H9 (cell line): ENCODE measurements around the gene SNX4. TPM values are rescaled to one million over a fixed set of nuclear protein-coding genes. Genes with fewer than 3 reads are reported as not detected.

Experiments used
- DNase-seq: peaks from one replicate; pipeline ENCODE4 v3.0.0-alpha.2; 2017
- H2AFZ ChIP-seq: one replicate; pipeline ENCODE4 v1.6.1; 2013; ENCODE audit warnings: mild to moderate bottlenecking, low read length, control low read depth, moderate library complexity
- H2AK5ac ChIP-seq: 2 replicates; pipeline ENCODE4 v1.6.1; 2013; ENCODE audit warnings: low read length, control low read depth, mixed read lengths; ENCODE audit not compliant: insufficient read length
- H2BK120ac ChIP-seq: one replicate; pipeline ENCODE4 v1.6.1; 2013; ENCODE audit warnings: low read depth, mild to moderate bottlenecking, low read length, control low read depth, inconsistent platforms; ENCODE audit not compliant: poor library complexity, severe bottlenecking
- H2BK12ac ChIP-seq: 2 replicates; pipeline ENCODE4 v1.6.1; 2013; ENCODE audit warnings: low read length, control low read depth, mixed read lengths, low read depth; ENCODE audit not compliant: insufficient read length
- H2BK15ac ChIP-seq: 2 replicates; pipeline ENCODE4 v1.6.1; 2013; ENCODE audit warnings: low read depth, low read length, control low read depth
- H2BK20ac ChIP-seq: one replicate; pipeline ENCODE4 v1.6.1; 2013; ENCODE audit warnings: low read depth, mild to moderate bottlenecking, low read length, control low read depth, inconsistent platforms; ENCODE audit not compliant: poor library complexity, severe bottlenecking
- H2BK5ac ChIP-seq: 2 replicates; pipeline ENCODE4 v1.6.1; 2013; ENCODE audit warnings: low read length, control low read depth, mixed read lengths; ENCODE audit not compliant: insufficient read length
- H3K14ac ChIP-seq: 2 replicates; pipeline ENCODE4 v1.6.1; 2013; ENCODE audit warnings: low read length, control low read depth; ENCODE audit not compliant: insufficient read depth
- H3K18ac ChIP-seq: 2 replicates; pipeline ENCODE4 v1.6.1; 2013; ENCODE audit warnings: low read depth, mild to moderate bottlenecking, mixed read lengths, low read length, control low read depth; ENCODE audit not compliant: insufficient read length
- H3K23ac ChIP-seq: 2 replicates; pipeline ENCODE4 v1.6.1; 2013; ENCODE audit warnings: low read length, control low read depth, mixed read lengths, low read depth; ENCODE audit not compliant: insufficient read length
- H3K23me2 ChIP-seq: 2 replicates; pipeline ENCODE4 v1.6.1; 2013; ENCODE audit warnings: low read depth, mild to moderate bottlenecking, mixed read lengths, low read length, control low read depth; ENCODE audit not compliant: insufficient read length, poor library complexity, severe bottlenecking
- H3K27ac ChIP-seq: 2 replicates; pipeline ENCODE4 v1.5.1; 2013; ENCODE audit warnings: low read length, control low read depth, mixed read lengths, low read depth; ENCODE audit not compliant: insufficient read length
- H3K27me3 ChIP-seq: 2 replicates; pipeline ENCODE4 v1.6.1; 2013; ENCODE audit warnings: low read length, control low read depth, inconsistent platforms; ENCODE audit not compliant: insufficient read depth
- H3K4ac ChIP-seq: 2 replicates; pipeline ENCODE4 v1.6.1; 2013; ENCODE audit warnings: low read depth, mild to moderate bottlenecking, control low read depth, inconsistent platforms, low read length, moderate library complexity
- H3K4me1 ChIP-seq: 2 replicates; pipeline ENCODE4 v1.6.1; 2013; ENCODE audit warnings: low read length, control low read depth, inconsistent platforms; ENCODE audit not compliant: insufficient read depth
- H3K4me2 ChIP-seq: 2 replicates; pipeline ENCODE4 v1.6.1; 2013; ENCODE audit warnings: low read length, control low read depth, mixed read lengths; ENCODE audit not compliant: insufficient read length, insufficient read depth
- H3K56ac ChIP-seq: 2 replicates; pipeline ENCODE4 v1.6.1; 2013; ENCODE audit warnings: low read depth, mild to moderate bottlenecking, mixed read lengths, low read length, control low read depth; ENCODE audit not compliant: insufficient read length
- H3K79me1 ChIP-seq: 2 replicates; pipeline ENCODE4 v1.6.1; 2013; ENCODE audit warnings: low read depth, mild to moderate bottlenecking, moderate library complexity, low read length, control low read depth, inconsistent platforms; ENCODE audit not compliant: insufficient read depth, poor library complexity, severe bottlenecking
- H3K79me2 ChIP-seq: 2 replicates; pipeline ENCODE4 v1.6.1; 2013; ENCODE audit warnings: low read length, control low read depth, inconsistent platforms; ENCODE audit not compliant: insufficient read depth
- H3K9ac ChIP-seq: 2 replicates; pipeline ENCODE4 v1.6.1; 2013; ENCODE audit warnings: low read length, control low read depth, mixed read lengths; ENCODE audit not compliant: insufficient read length; ENCODE audit errors: extremely low read depth
- H3K9me3 ChIP-seq: one replicate; pipeline ENCODE4 v1.6.1; 2013; ENCODE audit warnings: low read depth, low read length, inconsistent platforms; ENCODE audit not compliant: control insufficient read depth
- H3T11ph ChIP-seq: one replicate; pipeline ENCODE4 v1.6.1; 2013; ENCODE audit warnings: mild to moderate bottlenecking, low read length, control low read depth, inconsistent platforms
- H4K20me1 ChIP-seq: one replicate; pipeline ENCODE4 v1.6.1; 2013; ENCODE audit not compliant: control insufficient read depth, insufficient read length, insufficient read depth
- H4K5ac ChIP-seq: 2 replicates; pipeline ENCODE4 v1.6.1; 2013; ENCODE audit warnings: low read depth, mild to moderate bottlenecking, mixed read lengths, low read length, control low read depth; ENCODE audit not compliant: insufficient read length
- H4K8ac ChIP-seq: replicated peaks from 2 replicates; pipeline ENCODE4 v1.6.1; 2013; ENCODE audit warnings: low read length, control low read depth, mixed read lengths, low read depth; ENCODE audit not compliant: insufficient read length
- H4K91ac ChIP-seq: 2 replicates; pipeline ENCODE4 v1.6.1; 2013; ENCODE audit warnings: low read depth, mild to moderate bottlenecking, moderate library complexity, mixed read lengths, low read length, control low read depth; ENCODE audit not compliant: insufficient read length
- H3K27ac Mint-ChIP-seq, 3 experiments: 2 replicates in 2 of 3; 3 replicates in 1 of 3; pipeline ENCODE4 v1.8.0; 2020 to 2021; ENCODE audit warnings: mixed read lengths in 3 of 3, mild to moderate bottlenecking in 1 of 3, moderate library complexity in 1 of 3
- H3K27me3 Mint-ChIP-seq: 2 replicates; pipeline ENCODE4 v1.8.0; 2021; ENCODE audit warnings: low read depth, mild to moderate bottlenecking, moderate library complexity, mixed read lengths
- H3K36me3 Mint-ChIP-seq, 3 experiments: 2 replicates in 2 of 3; 3 replicates in 1 of 3; pipeline ENCODE4 v1.8.0; 2020 to 2021; ENCODE audit warnings: low read depth in 3 of 3, mixed read lengths in 3 of 3; ENCODE audit not compliant: insufficient read depth in 1 of 3
- H3K4me1 Mint-ChIP-seq, 2 experiments: 2 replicates each; pipeline ENCODE4 v1.8.0; 2020; ENCODE audit warnings: mixed read lengths in 2 of 2
- H3K4me3 Mint-ChIP-seq, 2 experiments: 2 replicates in 1 of 2; 3 replicates in 1 of 2; pipeline ENCODE4 v1.8.0; 2020 to 2021; ENCODE audit warnings: mild to moderate bottlenecking in 2 of 2, mixed read lengths in 2 of 2, moderate library complexity in 1 of 2
- H3K9me3 Mint-ChIP-seq, 2 experiments: 2 replicates in 1 of 2; 3 replicates in 1 of 2; pipeline ENCODE4 v1.8.0; 2020; ENCODE audit warnings: mild to moderate bottlenecking in 2 of 2, mixed read lengths in 2 of 2, moderate library complexity in 1 of 2
- CTCF ChIP-seq: fragments of 200-600 bp; sonication (generic); conservative IDR thresholded peaks from 3 replicates; pipeline ENCODE4 v1.8.0; 2021; ENCODE audit warnings: antibody characterized with exemption, mild to moderate bottlenecking
- WGBS: extraction: QIAGEN DNeasy Blood & Tissue Kit; methylation state at CpG from one replicate; pipeline ENCODE4 v1.1.7; 2013; ENCODE audit warnings: missing lambda C conversion rate, low lambda C conversion rate, mixed read lengths; ENCODE audit not compliant: insufficient read length; ENCODE audit errors: extremely low coverage; 5-methylcytosine and 5-hydroxymethylcytosine counted together
- total RNA-seq: library from RNA; stranded (reverse); gene quantifications from 2 replicates; pipeline ENCODE4 v1.2.1, GENCODE V29; 2021

The SNX4 gene
- total RNA-seq, 1 experiment from 2014 or later: 29.5 TPM

GRCh38 chr3:125410922-125411321 lies 109.1 kb downstream of the SNX4 start:
- H3K23ac ChIP-seq: no peak overlapping the region
- H2AK5ac ChIP-seq: no peak overlapping the region
- no peaks in the 10 kb centered on the region for H3K4me1 ChIP-seq
- H3K27ac ChIP-seq: no peak overlapping the region
- H3K14ac ChIP-seq: no peak overlapping the region
- H2AFZ ChIP-seq: no peak overlapping the region
- no CpG with 5 or more reads among the region's 6 CpGs for WGBS
- no peak overlapping the region; a peak in 1 of 7 replicates for H3K27ac Mint-ChIP-seq
- no peak overlapping the region for H2BK120ac ChIP-seq
- no peaks in the 10 kb centered on the region for H3K23me2 ChIP-seq
- peaks cover 2 to 4% of the 10 kb centered on the region in 2 experiments; a peak in 3 of 5 replicates for H3K9me3 Mint-ChIP-seq
- H2BK5ac ChIP-seq: no peak overlapping the region
- no peak overlapping the region for H3K4me3 Mint-ChIP-seq
- no peak overlapping the region for H3K9ac ChIP-seq
- no peak overlapping the region for H4K91ac ChIP-seq
- no peak overlapping the region for H3T11ph ChIP-seq
- H3K18ac ChIP-seq: no peak overlapping the region
- no peaks in the 10 kb centered on the region for H3K79me2 ChIP-seq
- H4K20me1 ChIP-seq: no peaks in the 10 kb centered on the region
- DNase-seq: no peak
- TF ChIP-seq CTCF: no peak
- H2BK12ac ChIP-seq: no peak overlapping the region
- no peak overlapping the region for H4K8ac ChIP-seq
- no peak overlapping the region for H4K5ac ChIP-seq
- no peak overlapping the region for H3K56ac ChIP-seq
- H2BK15ac ChIP-seq: no peak overlapping the region
- H3K4ac ChIP-seq: no peak overlapping the region
- no peak overlapping the region for H3K4me2 ChIP-seq
- no peaks in the 10 kb centered on the region for H3K9me3 ChIP-seq
- H3K27me3 ChIP-seq: no peaks in the 10 kb centered on the region
- peaks cover 5% of the 10 kb centered on the region for H3K27me3 Mint-ChIP-seq
- H3K4me1 Mint-ChIP-seq: no peaks in the 10 kb centered on the region
- H2BK20ac ChIP-seq: no peak overlapping the region
- no peaks in the 10 kb centered on the region for H3K79me1 ChIP-seq
- no peaks in the 10 kb centered on the region; a peak in 1 of 7 replicates for H3K36me3 Mint-ChIP-seq
